GM19023 (cell line): ENCODE data around the gene FRMD7.

Experiments used
- ATAC-seq: cut with Tn5 transposase; IDR thresholded peaks from one replicate; pipeline ENCODE4 v1.9.1; 2021; ENCODE audit warnings: mild to moderate bottlenecking, moderate library complexity; ENCODE audit not compliant: unreplicated experiment

FRMD7 gene

GRCh38 chrX:132040066-132040465, 87.8 kb downstream of the FRMD7 start:
- no peak for ATAC-seq

- ATAC-seq: no peak
Measured at GRCh38 chrX:132037479-132037993, 90.3 kb downstream of the FRMD7 start.

GRCh38 chrX:132034648-132035047, 93.2 kb downstream of the FRMD7 start:
- ATAC-seq: no peak

GRCh38 chrX:132033166-132033565, 94.7 kb downstream of the FRMD7 start:
- ATAC-seq: peak; percentile 74

- no peak for ATAC-seq
Measured at GRCh38 chrX:132031867-132032266, 96.0 kb downstream of the FRMD7 start.

- no peak for ATAC-seq
Measured at GRCh38 chrX:132030264-132030663, 97.6 kb downstream of the FRMD7 start.
